AG09319 (cell line): ENCODE data around the gene MYL11.
"Not testable (repeated sequence)": the region's sequence is repeated elsewhere in the genome, so short reads cannot be mapped to it uniquely, and the experiment has no call there.

ENCODE experiments used
- DNase-seq: peaks from one replicate; pipeline ENCODE4 v3.0.0-alpha.2; 2010; ENCODE audit warnings: low read depth; ENCODE audit errors: extremely low read depth
- TF ChIP-seq, protein P1 (sequence below): IDR thresholded peaks from 2 replicates; pipeline ENCODE4 v1.5.1; 2011; ENCODE audit warnings: low read depth, mild to moderate bottlenecking, inconsistent platforms, low read length, moderate library complexity

The MYL11 gene

DNA sequence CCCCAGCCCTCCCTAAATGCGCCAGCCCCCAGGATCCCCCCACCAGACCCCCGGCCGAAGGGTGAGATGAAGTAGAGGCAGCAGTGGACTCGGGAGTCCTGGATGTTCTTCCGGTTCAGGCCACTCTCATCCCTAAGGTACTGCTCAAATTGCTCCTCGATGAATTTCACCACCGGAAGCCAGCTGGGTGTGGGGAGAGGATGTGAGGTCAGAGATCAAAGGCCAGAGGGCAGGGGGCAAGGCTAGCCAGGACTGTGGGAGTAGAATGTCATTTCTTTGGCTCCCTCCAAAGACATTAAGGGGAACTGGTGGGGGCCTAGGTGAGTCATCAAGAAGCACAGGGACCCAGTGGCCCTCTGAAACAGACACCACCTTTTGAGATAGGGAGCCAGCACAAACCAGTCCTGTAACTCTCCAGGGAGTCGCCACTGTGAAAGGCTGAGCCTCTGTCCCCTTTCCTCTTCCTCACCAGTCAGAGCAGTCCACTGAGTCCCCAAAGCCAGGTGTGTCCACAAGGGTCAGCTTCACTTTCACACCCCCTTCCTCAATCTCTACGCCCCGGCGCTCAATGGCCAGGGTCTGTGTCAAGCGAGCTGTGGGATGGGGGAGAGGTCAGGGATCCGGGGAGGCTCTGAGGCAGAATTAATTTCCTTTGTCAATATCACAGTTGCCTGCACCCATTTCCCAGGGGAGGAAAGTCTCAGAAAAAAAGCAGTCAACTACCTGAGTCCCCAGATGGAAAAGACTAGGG lies 6.9 kb downstream of the MYL11 start:
- TF ChIP-seq, protein P1, sequence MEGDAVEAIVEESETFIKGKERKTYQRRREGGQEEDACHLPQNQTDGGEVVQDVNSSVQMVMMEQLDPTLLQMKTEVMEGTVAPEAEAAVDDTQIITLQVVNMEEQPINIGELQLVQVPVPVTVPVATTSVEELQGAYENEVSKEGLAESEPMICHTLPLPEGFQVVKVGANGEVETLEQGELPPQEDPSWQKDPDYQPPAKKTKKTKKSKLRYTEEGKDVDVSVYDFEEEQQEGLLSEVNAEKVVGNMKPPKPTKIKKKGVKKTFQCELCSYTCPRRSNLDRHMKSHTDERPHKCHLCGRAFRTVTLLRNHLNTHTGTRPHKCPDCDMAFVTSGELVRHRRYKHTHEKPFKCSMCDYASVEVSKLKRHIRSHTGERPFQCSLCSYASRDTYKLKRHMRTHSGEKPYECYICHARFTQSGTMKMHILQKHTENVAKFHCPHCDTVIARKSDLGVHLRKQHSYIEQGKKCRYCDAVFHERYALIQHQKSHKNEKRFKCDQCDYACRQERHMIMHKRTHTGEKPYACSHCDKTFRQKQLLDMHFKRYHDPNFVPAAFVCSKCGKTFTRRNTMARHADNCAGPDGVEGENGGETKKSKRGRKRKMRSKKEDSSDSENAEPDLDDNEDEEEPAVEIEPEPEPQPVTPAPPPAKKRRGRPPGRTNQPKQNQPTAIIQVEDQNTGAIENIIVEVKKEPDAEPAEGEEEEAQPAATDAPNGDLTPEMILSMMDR, result no peak
- no peak for DNase-seq

DNA sequence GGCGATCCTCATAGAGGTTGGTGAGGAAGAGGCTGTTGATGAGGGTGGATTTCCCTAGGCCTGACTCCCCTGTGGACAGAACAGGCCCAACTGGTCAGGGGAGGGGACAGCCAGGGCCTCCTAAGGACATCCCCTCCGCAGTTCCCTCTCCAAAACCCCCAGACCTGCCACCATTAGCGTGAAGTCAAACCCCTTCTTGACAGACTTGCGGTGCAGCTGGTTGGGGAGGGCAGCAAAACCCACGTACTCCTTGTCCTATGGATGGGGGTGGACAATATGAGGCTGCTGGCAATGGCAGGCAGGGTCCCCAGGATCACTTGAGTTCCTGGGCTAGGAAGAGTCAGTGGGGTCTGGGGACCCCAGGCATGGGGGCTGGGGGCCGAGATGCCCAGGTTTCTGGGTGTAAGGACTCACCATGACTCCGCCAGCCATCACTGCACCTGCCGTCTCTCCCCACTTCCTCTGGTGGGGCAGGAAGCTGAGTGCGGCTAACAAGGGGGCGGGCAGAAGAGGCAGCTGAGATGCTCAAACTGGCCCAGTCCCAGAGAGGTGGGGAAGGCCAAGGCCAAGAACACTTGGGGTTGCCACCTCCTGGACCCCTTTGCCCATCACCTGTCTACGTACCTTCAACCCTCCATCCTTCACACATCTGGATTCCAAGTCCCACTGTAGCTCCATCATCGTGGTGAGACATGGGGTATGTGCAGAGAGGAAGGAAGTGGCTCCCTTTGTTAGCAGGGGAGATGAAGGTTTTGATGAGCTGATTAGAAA lies 7.7 kb downstream of the MYL11 start, which contains the start of gene SEPTIN1:
Gene SEPTIN1, minus strand, starts transcription at position 451 of the 771 bp plus-strand sequence. Its CDS starts 19 bp downstream, at position 432.
- DNase-seq, result no peak
- TF ChIP-seq, protein P1, result no peak

DNA sequence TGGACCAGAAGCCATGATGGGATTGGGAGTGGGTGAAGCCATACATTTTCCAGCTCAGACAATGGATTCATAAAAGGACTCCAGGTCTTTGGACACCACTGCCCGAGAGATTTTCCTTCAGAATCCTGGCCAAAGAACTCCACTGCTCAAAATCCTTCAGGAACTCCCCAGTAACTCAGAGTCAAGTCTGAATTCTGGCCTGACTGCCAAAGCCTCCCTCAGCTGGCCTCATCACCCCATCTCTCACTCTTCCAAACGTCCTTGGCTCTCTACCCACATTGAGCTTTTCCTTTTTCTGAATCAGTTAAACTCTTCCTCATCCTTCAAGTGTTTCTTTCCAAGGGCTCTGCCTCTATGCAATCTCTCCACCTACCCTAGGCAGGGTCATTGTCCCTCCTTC lies 8.9 kb downstream of the MYL11 start:
- no peak for DNase-seq
- TF ChIP-seq, protein P1, result no peak

DNA sequence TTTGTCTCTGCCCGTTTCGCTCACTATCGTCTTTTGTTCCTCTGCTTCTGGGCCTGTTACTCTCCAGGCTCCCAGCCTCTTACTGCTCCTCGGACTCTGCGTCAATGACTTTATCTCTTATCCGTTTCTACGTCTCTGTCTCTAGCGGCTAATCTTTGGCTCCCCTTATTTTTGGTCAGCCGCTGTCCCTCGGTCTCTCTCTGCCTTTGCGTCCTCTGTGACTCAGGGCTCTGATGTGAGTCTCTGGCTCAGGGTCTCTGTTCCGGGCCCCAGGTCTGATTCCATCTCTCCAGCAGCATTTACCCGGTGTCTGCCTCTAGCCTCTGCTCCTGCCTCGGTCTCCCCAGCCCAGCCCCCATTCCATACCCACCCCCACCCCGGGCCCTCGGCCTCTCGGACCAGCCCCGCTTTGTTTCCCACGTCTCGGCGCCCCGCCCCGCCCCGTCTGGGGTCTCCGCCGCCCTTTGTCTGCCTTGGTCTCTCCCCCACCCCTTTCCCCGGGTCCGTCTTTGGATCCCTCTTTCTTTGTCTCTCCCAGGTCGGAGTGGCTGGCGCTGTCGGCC lies 20.1 kb downstream of the MYL11 start:
- no peak for DNase-seq
- TF ChIP-seq, protein P1, result no peak

DNA sequence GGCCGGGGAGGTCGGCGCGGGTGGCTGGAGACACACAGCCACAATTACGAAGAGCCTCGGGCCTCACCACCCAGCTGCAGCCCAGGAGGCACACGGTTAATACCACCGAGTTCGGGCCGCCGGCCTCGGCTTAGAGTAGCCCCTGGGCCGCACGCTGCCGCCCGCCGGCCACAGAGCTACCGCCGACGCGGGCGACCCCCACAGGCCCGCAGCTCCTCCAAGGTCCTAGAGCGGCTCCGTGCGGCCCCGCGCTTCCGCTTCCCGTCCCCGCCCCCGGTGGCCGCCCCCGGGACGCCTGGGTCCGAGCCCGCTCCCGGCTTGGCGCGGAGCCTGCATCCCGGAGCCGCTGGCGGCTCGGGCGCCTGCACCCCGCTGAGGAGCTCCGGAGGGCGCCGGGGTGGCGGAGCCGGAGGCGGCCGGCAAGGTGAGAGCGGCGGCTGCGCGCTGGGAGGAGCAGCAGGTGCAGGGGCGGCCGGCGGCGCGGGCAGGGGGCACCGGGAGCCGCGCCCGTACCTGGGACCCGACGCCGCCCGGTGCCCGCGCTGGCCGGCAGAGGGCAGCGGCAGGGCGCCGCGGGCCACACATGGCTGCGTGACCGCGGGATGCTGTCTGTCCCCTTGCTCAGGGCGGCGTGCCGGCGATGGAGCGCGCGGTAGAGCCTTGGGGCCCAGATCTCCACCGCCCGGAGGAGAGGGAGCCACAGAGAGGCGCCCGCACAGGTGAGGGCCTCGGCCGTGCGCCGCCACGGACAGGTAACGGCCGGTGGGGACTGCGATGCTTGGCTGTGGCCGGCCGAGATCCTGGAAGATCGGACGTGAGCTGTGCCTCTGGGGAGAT lies 20.8 kb downstream of the MYL11 start, which contains the start of gene ZNF48:
Gene ZNF48, plus strand, starts transcription at position 266 of the 837 bp plus-strand sequence. Its CDS starts 375 bp downstream, at position 641.
- TF ChIP-seq, protein P1, result peak; percentile 16
- no peak for DNase-seq

DNA sequence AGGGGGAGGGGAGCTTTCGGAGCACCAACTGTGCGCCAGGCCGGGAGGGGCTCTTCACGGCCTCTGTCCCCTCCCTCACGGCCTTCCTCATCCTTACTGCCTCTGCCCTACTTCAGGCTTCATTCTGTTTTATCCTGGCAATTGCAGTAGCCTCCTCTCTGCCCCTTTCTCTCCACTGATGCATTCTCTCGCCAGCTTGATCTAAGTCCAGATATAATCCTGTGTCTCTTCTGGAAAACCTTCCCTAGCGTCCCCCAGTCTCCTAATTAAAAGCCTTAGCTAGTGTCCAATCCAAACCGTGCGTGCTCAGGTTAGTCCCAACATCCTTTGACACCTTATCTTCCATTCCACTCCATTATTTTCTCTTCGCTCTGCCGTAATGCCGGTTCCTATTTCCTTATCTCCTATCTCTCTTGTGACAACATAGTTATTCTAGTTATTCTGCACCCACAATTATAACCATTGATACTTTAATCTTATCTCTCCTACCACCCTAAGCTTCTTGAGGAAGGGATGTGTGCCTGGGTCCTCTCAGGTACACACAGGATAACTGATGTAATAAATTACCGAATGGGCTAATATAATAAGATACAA lies 21.5 kb downstream of the MYL11 start:
- TF ChIP-seq, protein P1, result no peak
- DNase-seq, result no peak

DNA sequence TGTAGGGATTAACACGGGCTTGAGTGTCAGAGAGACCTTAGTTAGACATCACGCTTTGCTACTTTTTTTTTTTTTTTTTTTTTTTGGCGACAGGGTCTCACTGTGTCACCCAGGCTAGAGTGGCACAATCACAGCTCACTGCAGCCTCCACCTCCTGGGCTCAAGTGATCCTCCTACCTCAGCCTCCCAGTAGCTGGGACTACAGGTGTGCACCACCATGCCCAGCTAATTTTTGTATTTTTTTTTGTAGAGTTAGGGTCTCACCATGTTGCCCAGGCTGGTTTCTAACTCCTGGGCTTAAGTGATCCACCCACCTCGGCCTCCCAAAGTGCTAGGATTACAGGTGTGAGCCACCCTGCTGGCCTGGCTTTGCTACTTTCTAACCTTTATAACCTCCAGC lies 22.0 kb downstream of the MYL11 start:
- not testable (repeated sequence) for DNase-seq
